ENCODE results near the gene DPT.

Gene DPT

DNA sequence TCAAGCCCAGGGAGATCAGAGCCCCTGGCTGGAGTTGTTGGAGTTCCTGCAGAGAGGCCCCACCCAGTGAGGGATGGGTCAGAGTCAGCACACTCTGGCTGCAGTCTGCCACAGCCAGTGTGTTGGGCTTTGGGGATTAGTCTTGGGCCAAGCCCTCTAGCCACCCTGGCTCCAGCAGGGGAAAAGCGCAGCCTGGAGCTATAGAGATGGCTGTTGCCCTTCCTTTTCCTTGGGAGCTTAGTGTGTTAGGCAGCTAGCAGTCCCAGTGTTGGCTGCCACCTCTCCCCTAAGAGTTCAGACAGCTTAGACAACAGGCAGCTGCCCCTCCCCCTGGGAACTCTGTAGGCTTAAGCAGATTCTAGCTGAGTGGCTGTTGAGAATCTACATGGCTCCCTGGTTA is 45.1 kb downstream of the DPT start:
- TF ChIP-seq ZNF274 (IDR thresholded peaks at IDR 0.05; ENCODE audit: low read depth, low read length), result no peak
- no peak overlapping the region for H3K4me3 ChIP-seq (ENCODE audit: low read length)

DNA sequence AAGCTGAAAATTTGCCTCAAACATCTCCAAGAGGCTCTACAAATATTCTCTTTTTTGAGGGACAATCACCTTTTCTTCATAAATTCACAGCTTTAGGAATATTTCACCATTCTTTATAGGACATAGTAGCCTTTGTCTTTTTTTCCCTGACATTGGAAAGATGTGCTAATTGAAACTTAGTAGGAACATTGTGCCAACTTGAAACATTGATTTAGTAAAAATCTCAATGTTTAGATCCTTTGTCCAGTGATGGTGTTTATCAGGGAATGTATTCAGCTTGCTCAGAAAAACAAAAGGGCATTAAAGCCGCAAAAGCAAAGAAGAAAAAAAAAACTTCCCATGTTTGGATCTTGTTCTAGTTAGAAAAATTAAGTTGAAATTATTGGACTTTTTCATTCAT is 52.1 kb downstream of the DPT start:
- no peak overlapping the region for H3K4me3 ChIP-seq (ENCODE audit: low read length)
- TF ChIP-seq ZNF274 (IDR thresholded peaks at IDR 0.05; ENCODE audit: low read depth, low read length), result no peak

DNA sequence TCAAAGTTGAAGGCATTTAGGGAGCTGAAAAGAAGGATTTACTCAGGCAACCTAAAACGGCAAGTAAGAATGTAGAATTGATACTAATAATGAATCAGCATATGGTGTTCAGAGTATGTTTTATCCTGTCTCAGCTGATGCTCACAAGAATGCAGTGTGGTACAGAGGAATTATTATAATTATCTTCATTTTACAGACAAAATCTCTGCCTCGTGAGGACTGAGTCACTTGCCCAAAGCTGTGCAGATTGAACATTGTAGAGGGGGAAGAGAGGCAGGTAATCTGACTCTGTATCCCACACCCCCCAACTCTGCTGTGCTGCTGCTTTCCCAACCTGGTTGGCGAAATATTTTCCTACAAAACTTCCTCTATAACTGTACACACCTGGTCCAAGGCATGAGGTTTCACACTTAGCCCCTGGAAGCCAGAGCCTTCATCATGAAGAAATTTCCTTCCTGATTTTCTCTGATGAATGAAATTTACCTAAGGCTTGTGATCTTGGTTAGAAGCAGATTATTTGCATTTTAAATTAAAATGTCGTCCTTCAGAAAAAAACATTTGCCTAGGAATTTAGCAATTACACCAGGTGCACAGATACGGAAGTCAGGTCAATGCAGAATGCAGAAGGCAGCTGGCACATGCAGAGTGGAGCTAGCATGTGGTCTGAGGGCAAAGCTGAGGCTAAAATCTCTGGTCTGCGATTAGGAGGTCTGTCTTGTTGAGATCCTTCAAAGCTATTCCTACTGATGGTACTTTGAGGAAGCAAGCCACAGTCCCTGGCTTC is 52.8 kb downstream of the DPT start:
- no peak overlapping the region for H3K4me3 ChIP-seq (ENCODE audit: low read length)
- TF ChIP-seq ZNF274 (IDR thresholded peaks at IDR 0.05; ENCODE audit: low read depth, low read length), result no peak

DNA sequence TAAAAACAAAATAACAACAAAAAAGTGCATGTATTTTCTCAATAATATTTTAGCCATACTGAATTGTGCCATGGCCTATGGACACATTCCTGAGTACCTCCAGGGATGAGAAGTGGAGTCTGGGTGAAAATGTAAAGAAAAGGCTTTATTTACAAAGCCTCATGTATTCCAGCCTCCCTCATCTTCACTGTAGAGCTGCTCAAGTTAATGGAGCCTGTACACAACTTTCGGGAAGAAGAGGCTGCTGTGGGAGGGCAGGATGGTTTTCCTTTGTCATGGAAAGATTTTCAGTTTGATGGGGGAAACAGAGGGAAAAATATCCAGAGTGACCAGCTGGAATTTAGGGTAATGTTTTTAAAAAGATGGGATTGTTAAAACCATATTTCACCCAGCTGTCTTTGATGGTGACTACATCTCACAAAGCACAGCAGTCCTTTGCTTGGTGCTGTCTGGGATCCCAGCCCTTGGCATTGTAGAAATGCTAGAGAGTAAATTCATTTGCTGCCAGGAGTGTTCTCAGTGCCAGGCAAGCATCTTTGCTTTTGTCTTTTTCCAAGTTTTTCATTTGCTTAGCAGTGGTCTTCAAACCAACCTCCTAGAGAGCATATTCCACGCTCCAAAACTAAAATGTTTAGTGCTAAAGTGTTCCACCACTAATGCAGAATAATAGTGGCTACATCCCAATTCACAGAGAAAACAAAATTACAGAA is 54.9 kb downstream of the DPT start:
- TF ChIP-seq ZNF274 (IDR thresholded peaks at IDR 0.05; ENCODE audit: low read depth, low read length), result no peak
- no peak overlapping the region for H3K4me3 ChIP-seq (ENCODE audit: low read length)

DNA sequence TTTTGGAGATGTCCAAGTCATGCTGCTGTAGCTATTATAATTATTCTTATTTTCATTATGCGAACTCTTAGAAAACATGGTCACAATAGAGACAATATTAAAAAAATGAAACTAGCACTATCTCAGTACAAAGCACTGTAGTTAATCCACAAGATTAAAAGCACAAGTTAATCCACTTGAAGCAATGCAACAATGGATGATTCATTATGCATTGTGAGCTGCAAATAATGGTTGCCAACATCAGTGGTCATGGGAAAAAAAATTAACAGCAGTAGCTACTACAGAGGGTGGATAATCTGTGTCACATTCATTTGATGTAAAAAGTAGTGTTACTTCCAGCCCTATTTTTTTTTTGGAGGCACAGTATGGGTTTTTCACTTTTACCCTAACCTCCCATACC is 56.7 kb downstream of the DPT start:
- no peak for TF ChIP-seq ZNF274 (IDR thresholded peaks at IDR 0.05; ENCODE audit: low read depth, low read length)
- H3K4me3 ChIP-seq (ENCODE audit: low read length), result no peak overlapping the region

DNA sequence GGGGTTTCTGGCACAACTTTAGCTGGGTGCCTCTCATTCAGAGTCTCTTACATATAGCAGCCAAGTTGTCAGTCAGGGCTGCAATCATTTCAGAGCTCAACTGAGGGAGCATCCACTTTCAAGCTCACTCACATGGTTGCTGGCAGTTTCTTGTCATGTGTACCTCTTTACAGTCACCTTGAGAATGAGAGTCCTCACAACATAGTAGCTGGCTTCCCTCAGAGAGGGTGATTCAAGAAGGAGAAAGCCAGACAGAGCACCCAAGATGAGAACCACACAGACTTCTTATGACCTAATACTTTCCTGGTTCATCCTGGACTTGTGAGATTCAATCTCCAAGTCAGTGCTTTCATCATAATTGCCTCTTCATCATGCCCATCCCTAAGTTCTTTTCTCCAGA is 57.2 kb downstream of the DPT start:
- no peak overlapping the region for H3K4me3 ChIP-seq (ENCODE audit: low read length)
- no peak for TF ChIP-seq ZNF274 (IDR thresholded peaks at IDR 0.05; ENCODE audit: low read depth, low read length)

DNA sequence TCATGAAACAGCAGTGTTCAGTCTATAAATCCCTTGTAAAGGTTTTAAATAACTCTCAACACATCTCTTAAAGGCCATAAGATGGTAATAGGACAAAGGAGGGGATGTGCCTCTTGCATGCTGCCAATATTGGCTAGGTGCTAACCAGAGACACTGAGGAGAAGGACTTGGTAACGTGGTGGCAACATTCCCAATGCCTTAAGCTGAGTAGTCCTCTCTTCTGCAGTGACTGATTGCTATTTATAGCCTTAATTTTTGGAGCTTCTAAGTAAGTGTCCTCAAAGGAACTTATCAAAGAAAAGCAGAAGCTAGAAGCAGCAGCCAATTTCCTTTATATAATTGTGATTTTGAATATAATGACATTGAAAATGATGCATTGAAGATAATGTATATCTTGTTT is 63.0 kb downstream of the DPT start:
- H3K4me3 ChIP-seq (ENCODE audit: low read length), result no peak overlapping the region
- no peak for TF ChIP-seq ZNF274 (IDR thresholded peaks at IDR 0.05; ENCODE audit: low read depth, low read length)

DNA sequence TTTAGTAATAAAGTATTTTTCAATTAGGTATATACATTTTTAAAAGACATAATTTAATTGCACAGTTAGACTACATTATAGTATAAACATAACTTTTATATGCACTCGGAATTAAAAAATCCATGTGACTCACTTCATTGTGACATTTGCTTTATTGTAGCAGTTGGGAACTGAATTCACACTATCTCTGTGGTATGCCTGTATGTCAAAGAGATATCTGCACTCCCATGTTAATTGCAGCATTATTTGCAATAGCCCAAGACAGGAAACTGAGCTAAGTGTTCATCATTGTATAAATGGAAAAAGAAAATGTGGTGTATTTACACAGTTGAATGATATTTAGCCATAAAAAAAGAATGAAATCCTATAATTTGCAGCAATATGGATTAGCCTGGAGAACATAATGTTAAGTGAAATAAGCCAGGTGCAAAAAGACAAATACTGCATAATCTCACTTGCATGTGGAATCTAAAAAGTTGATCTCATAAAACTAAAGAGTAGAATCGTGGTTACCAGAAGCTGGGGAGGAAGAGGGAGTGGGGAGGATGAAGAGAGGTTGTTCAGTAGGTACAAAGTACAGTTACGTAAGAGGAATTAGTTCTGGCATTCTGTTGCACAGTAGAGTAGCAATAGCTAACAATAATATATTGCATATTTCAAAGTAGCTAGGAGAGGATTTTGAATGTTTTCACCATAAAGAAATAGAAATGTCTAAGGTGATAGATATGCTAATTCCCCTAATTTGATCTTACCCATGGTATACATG is 64.8 kb downstream of the DPT start:
- H3K4me3 ChIP-seq (ENCODE audit: low read length), result no peak overlapping the region
- TF ChIP-seq ZNF274 (IDR thresholded peaks at IDR 0.05; ENCODE audit: low read depth, low read length), result no peak

DNA sequence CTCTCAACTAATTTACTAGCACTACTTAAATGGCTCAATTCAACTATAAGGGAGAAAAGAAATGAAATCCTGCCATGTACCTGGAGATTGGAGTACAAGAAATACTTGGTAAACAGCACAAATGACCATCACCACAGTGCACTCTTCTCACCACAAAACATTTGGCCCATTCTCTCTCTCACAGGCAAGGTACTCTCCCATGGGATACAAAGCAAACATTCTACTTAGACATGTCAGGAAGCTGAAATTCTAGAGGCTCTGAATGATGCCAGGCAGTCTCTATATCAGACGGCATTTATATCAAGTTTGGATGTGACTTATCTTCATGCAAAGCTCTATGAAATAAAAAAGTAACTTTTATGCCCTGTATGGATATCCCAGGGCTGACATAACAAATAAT is 72.5 kb downstream of the DPT start:
- TF ChIP-seq ZNF274 (IDR thresholded peaks at IDR 0.05; ENCODE audit: low read depth, low read length), result no peak
- no peak overlapping the region for H3K4me3 ChIP-seq (ENCODE audit: low read length)

DNA sequence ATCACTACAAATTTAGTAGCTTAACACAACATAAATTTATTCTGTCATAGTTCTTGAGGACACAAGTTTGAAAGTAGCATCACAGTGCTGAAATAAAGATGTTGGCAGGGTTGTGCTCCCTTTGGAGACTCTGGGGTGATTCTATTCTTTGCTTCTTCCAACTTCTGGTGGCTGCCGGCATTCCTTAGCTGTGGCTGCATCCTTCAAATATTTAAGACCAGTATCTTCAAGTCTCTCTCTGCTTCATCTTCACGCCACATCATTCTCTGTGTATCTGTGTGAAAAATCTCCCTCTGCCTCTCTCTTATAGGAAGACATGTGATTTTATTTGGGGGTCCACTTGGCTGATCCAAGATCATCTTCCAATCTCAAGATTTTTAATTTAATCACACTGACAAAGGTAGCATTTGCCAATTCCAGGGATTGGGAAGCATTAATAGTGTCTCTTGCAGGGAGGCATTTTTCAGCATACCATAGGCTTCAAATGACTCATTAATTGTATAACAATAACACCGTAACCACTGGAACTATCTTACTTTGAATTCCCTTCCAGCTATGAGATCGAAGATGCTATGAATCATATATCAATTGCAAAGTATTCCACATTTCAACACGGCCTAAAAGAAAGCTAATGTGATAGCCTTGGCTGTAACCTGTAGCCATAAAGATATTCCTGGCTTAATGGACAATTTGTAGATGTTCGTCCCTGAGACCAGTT is 74.6 kb downstream of the DPT start:
- no peak overlapping the region for H3K4me3 ChIP-seq (ENCODE audit: low read length)
- no peak for TF ChIP-seq ZNF274 (IDR thresholded peaks at IDR 0.05; ENCODE audit: low read depth, low read length)

DNA sequence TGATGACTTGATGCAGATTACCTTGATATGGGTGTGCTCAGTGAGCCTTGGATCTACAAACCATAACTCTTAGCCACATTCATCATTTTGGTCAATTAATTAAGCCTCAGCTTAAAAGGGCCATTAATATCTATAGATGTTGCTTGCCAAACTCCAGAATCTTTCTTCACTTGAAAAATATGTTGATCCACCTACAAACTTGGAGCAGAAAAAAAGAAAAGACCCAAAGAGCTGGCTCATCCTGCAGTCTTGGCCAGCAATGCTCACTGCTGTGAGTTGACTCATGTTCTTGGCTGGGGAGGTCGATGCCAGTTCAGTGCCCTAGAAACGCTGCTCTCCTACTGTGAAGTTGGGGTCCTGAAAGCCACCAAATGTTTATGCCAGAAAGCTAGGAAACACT is 75.4 kb downstream of the DPT start:
- TF ChIP-seq ZNF274 (IDR thresholded peaks at IDR 0.05; ENCODE audit: low read depth, low read length), result no peak
- H3K4me3 ChIP-seq (ENCODE audit: low read length), result no peak overlapping the region

DNA sequence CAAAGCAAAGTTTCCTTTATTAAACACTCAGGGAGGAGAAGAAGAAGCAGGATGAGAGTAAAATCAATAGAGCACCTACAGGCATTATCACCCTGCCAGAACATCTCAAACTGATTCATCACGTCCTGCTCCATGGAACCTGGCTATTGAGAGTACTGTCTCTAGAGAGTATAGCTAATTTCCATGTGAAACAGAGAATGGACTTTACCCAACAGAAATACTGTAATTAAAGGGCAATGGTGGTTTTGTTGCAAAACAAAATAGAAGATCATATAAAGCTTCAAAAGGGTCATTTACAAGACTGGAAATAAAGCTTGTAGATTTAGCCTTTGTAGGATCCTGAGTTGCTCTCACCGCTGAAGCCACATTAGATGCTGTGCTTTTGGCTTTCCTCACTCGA is 83.3 kb downstream of the DPT start:
- no peak for TF ChIP-seq ZNF274 (IDR thresholded peaks at IDR 0.05; ENCODE audit: low read depth, low read length)

More for the DNA sequence above, 83.3 kb downstream of the DPT start:
- no peak overlapping the region for H3K4me3 ChIP-seq (ENCODE audit: low read length)
